WI38 (cell line): ENCODE measurements around the gene SUSD1.

Experiments
- H3K4me3 ChIP-seq: 2 replicates; pipeline ENCODE4 v1.5.1; 2011; ENCODE audit warnings: low read depth, mild to moderate bottlenecking, control low read depth, low read length
- CTCF ChIP-seq: IDR thresholded peaks from 2 replicates; pipeline ENCODE4 v1.5.1; 2012; ENCODE audit warnings: low read depth, mild to moderate bottlenecking, control low read depth, low read length

The SUSD1 gene

GRCh38 chr9:112118009-112118408 is 57.1 kb downstream of the SUSD1 start:
- H3K4me3 ChIP-seq: no peak overlapping the region
- no peak for TF ChIP-seq CTCF

DNA sequence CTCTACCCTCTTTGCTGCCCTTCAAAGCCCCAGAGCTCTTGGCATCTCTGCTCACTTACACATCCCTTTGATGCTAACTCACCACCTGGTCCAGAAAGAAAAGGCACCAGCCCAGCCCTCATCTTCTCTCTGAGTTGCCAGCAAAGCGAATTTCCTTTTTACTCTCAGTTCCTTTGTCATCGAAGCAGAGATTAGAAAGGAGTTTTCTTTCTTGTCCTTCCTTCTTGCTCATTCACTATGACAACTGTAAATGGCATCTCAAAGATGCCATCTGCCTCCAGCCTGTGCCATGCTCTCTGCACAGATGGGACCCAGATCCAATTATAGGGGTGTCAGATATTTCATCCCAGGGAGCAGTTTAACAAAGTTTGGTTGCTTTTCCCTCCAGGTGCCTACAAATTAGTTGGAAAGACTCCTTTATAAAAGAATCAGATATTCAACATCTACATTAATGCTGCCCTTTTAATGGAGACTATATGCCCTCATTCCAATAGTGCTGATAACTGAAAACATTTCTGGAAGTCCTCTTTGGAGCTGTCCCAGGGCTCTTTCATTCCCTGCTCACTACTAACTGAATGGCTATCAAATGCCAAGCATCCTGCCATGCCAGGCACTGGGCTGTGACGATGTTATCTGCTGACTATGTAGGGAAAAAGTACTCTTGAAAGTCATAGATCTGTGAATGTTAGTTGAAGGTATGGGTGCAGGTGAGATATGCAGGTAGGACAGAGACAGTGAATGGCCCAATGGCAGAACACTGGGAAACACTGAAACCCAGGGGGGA is 58.9 kb downstream of the SUSD1 start:
- H3K4me3 ChIP-seq: no peak overlapping the region
- no peak for TF ChIP-seq CTCF

GRCh38 chr9:112115109-112115508 is 60.0 kb downstream of the SUSD1 start:
- TF ChIP-seq CTCF: no peak

GRCh38 chr9:112112941-112113681 is 62.0 kb downstream of the SUSD1 start:
- H3K4me3 ChIP-seq: no peak overlapping the region
- no peak for TF ChIP-seq CTCF

More at GRCh38 chr9:112115109-112115508, 60.0 kb downstream of the SUSD1 start:
- H3K4me3 ChIP-seq: no peak overlapping the region

DNA sequence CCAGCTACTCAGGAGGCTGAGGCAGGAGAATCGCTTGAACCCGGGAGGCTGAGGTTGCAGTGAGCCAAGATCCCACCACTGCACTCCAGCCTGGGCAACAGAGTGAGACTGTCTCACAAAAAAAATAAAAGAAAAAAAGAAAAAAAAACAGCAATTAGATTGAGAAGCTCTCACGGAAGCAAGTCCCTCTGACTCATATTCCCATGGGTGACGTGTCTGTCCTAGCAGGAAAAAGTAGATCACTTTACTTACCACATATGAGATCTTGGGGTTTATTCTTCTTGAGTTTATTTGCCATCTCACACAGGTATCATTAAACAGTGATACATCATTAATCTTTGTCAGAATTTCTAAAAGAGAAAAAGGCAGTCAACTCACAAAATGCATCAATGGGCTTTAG is 62.6 kb downstream of the SUSD1 start:
- TF ChIP-seq CTCF: no peak
- no peak overlapping the region for H3K4me3 ChIP-seq

- no peak overlapping the region for H3K4me3 ChIP-seq
- TF ChIP-seq CTCF: no peak
These were observed 63.6 kb downstream of the SUSD1 start for GRCh38 chr9:112111461-112111860.

DNA sequence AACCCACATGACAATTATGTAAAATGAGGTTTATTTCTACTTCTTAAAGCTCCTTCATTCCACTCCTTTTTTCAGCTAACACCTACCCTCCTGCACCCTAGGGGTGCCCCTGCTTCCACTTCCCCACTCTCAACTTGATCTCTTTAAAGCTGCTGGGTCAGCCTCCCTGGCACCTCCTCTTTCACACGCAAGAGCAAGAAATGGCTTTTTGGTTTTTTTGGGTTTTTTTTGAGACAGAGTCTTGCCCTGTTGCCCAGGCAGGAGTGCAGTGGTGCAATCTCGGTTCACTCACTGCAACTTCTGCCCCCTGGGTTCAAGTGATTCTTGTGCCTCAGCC is 64.4 kb downstream of the SUSD1 start:
- no peak for TF ChIP-seq CTCF
- H3K4me3 ChIP-seq: no peak overlapping the region
